ENCODE data around the gene ANO6.

DNA sequence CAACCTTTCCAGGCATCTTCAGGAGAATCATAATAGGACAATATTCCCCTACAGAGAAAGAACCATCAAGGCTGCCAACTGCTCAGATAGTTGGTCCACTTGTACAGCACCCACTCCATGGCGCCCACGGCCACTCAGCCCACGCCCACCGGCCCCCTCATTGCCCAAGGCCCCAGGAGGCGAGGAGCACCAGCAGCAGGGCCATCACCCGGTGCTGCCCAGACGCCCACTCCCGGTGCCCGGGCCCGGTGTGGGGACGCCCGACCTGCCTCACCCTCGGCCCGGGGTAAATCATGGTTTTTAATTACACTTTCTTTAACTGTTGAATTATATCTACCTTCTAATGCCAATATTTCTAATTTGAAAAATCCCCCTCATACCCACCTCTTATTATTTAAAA lies 41.3 kb upstream of the ANO6 start:
- TF ChIP-seq, protein P1, sequence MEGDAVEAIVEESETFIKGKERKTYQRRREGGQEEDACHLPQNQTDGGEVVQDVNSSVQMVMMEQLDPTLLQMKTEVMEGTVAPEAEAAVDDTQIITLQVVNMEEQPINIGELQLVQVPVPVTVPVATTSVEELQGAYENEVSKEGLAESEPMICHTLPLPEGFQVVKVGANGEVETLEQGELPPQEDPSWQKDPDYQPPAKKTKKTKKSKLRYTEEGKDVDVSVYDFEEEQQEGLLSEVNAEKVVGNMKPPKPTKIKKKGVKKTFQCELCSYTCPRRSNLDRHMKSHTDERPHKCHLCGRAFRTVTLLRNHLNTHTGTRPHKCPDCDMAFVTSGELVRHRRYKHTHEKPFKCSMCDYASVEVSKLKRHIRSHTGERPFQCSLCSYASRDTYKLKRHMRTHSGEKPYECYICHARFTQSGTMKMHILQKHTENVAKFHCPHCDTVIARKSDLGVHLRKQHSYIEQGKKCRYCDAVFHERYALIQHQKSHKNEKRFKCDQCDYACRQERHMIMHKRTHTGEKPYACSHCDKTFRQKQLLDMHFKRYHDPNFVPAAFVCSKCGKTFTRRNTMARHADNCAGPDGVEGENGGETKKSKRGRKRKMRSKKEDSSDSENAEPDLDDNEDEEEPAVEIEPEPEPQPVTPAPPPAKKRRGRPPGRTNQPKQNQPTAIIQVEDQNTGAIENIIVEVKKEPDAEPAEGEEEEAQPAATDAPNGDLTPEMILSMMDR (conservative IDR thresholded peaks at IDR 0.05), result no peak
- TF ChIP-seq EZH2 (IDR thresholded peaks at IDR 0.05; ENCODE audit: low read depth), result no peak
